ENCODE data around the gene SF3A2. TPM values are rescaled to one million over a fixed set of nuclear protein-coding genes. Genes with fewer than 3 reads are reported as not detected.

SF3A2 gene
- total and polyA plus RNA-seq, 4 donors = 23.8 to 64.9 (median 59.1) TPM

- ATAC-seq (ENCODE audit: low FRiP score) (no peak), DNase-seq (no peak)
- 81 to 88% methylated on average over 5 of the region's 5 CpGs for WGBS, 2 donors
- H3K36me3 ChIP-seq (ENCODE audit: control insufficient read depth in 1 of 2, insufficient read depth in 2 of 2, low read length in 1 of 2) = no peaks in the 10 kb centered on the region
- intact Hi-C loops (cut with DNase I) = no loop called here
- H3K4me1 ChIP-seq (ENCODE audit: control insufficient read depth in 1 of 2, insufficient read depth in 2 of 2, low read length in 2 of 2) = no peaks in the 10 kb centered on the region
- no peaks in the 10 kb centered on the region for H3K9me3 ChIP-seq (ENCODE audit: control insufficient read depth, low read length)
- H3K27ac ChIP-seq (ENCODE audit: low read depth in 1 of 2, low read length in 2 of 2) = no peak overlapping the region
- no peaks in the 10 kb centered on the region for H3K27me3 ChIP-seq (ENCODE audit: control insufficient read depth in 1 of 2, insufficient read depth in 2 of 2, low read length in 1 of 2)
- H3K4me3 ChIP-seq (ENCODE audit: low read length in 2 of 2) = no peak overlapping the region
These were observed 22.7 kb downstream of the SF3A2 start for GRCh38 chr19:2259336-2259735.

GRCh38 chr19:2260341-2260805 is 23.7 kb downstream of the SF3A2 start:
- no peaks in the 10 kb centered on the region for H3K9me3 ChIP-seq (ENCODE audit: control insufficient read depth, low read length)
- H3K27ac ChIP-seq (ENCODE audit: low read depth in 1 of 2, low read length in 2 of 2) = no peak overlapping the region
- H3K36me3 ChIP-seq (ENCODE audit: control insufficient read depth in 1 of 2, insufficient read depth in 2 of 2, low read length in 1 of 2) = no peaks in the 10 kb centered on the region
- H3K27me3 ChIP-seq (ENCODE audit: control insufficient read depth in 1 of 2, insufficient read depth in 2 of 2, low read length in 1 of 2) = no peaks in the 10 kb centered on the region
- intact Hi-C loops (cut with DNase I) = no loop called here
- no peak overlapping the region for H3K4me3 ChIP-seq (ENCODE audit: low read length in 2 of 2)
- WGBS, 2 donors = 79 to 83% methylated on average over 11 of the region's 11 CpGs
- no peak for DNase-seq
- ATAC-seq (ENCODE audit: low FRiP score) = no peak
- H3K4me1 ChIP-seq (ENCODE audit: control insufficient read depth in 1 of 2, insufficient read depth in 2 of 2, low read length in 2 of 2) = no peaks in the 10 kb centered on the region

- intact Hi-C loops (cut with DNase I) = no loop called here
- Histone ChIP-seq H3K4me1 (ENCODE audit: control insufficient read depth in 1 of 2, insufficient read depth in 2 of 2, low read length in 2 of 2) (no peaks in the 10 kb centered on the region), H3K9me3 (ENCODE audit: control insufficient read depth, low read length) (no peaks in the 10 kb centered on the region), H3K27me3 (ENCODE audit: control insufficient read depth in 1 of 2, insufficient read depth in 2 of 2, low read length in 1 of 2) (no peaks in the 10 kb centered on the region), H3K4me3 (ENCODE audit: low read length in 2 of 2) (no peak overlapping the region), H3K27ac (ENCODE audit: low read depth in 1 of 2, low read length in 2 of 2) (no peak overlapping the region), H3K36me3 (ENCODE audit: control insufficient read depth in 1 of 2, insufficient read depth in 2 of 2, low read length in 1 of 2) (no peaks in the 10 kb centered on the region)
- 66 to 69% methylated on average over 7 of the region's 7 CpGs for WGBS, 2 donors
- ATAC-seq (ENCODE audit: low FRiP score) (no peak), DNase-seq (no peak)
These were observed 25.0 kb downstream of the SF3A2 start for GRCh38 chr19:2261438-2262172.

- Histone ChIP-seq H3K4me1 (ENCODE audit: control insufficient read depth in 1 of 2, insufficient read depth in 2 of 2, low read length in 2 of 2) (no peaks in the 10 kb centered on the region), H3K36me3 (ENCODE audit: control insufficient read depth in 1 of 2, insufficient read depth in 2 of 2, low read length in 1 of 2) (no peaks in the 10 kb centered on the region), H3K9me3 (ENCODE audit: control insufficient read depth, low read length) (no peaks in the 10 kb centered on the region), H3K27ac (ENCODE audit: low read depth in 1 of 2, low read length in 2 of 2) (no peak overlapping the region), H3K27me3 (ENCODE audit: control insufficient read depth in 1 of 2, insufficient read depth in 2 of 2, low read length in 1 of 2) (no peaks in the 10 kb centered on the region), H3K4me3 (ENCODE audit: low read length in 2 of 2) (no peak overlapping the region)
- WGBS, 2 donors = 41 to 46% methylated on average over 18 of the region's 18 CpGs
- DNase-seq (peak; percentile 93 to 96), ATAC-seq (ENCODE audit: low FRiP score) (peak; percentile 34)
- intact Hi-C loops (cut with DNase I) = loop anchor here in 1 of 2 donors (5.0 kb wide), 2 partner anchors 61 to 1791 kb away; partner anchors contain the start of genes LSM7 and SPPL2B
These were observed 29.8 kb downstream of the SF3A2 start for GRCh38 chr19:2266183-2266993.

- 82 to 83% methylated on average over 4 of the region's 4 CpGs for WGBS, 2 donors
- Histone ChIP-seq H3K4me1 (ENCODE audit: control insufficient read depth in 1 of 2, insufficient read depth in 2 of 2, low read length in 2 of 2) (no peaks in the 10 kb centered on the region), H3K4me3 (ENCODE audit: low read length in 2 of 2) (no peak overlapping the region)
These were observed 31.8 kb downstream of the SF3A2 start for GRCh38 chr19:2268480-2268830.

GRCh38 chr19:2268861-2269243 is 32.2 kb downstream of the SF3A2 start:
- peak overlapping the region; percentile 43 to 45 for H3K4me3 ChIP-seq (ENCODE audit: low read length in 2 of 2)
- H3K27me3 ChIP-seq (ENCODE audit: control insufficient read depth in 1 of 2, insufficient read depth in 2 of 2, low read length in 1 of 2) = no peaks in the 10 kb centered on the region
- 2% methylated on average over 19 of the region's 19 CpGs for WGBS, 2 donors
- DNase-seq = no peak
- H3K27ac ChIP-seq (ENCODE audit: low read depth in 1 of 2, low read length in 2 of 2) = no peak overlapping the region
- intact Hi-C loops (cut with DNase I) = loop anchor here in 1 of 2 donors (2.0 to 5.0 kb wide), 3 partner anchors 58 to 1788 kb away; partner anchors contain the start of genes AP3D1, LSM7 and SPPL2B
- H3K4me1 ChIP-seq (ENCODE audit: control insufficient read depth in 1 of 2, insufficient read depth in 2 of 2, low read length in 2 of 2) = no peaks in the 10 kb centered on the region
- no peaks in the 10 kb centered on the region for H3K9me3 ChIP-seq (ENCODE audit: control insufficient read depth, low read length)
- no peak for ATAC-seq (ENCODE audit: low FRiP score)
- peaks cover 0 to 2% of the 10 kb centered on the region in 2 donors for H3K36me3 ChIP-seq (ENCODE audit: control insufficient read depth in 1 of 2, insufficient read depth in 2 of 2, low read length in 1 of 2)

More at GRCh38 chr19:2268480-2268830, 31.8 kb downstream of the SF3A2 start:
- Histone ChIP-seq H3K27me3 (ENCODE audit: control insufficient read depth in 1 of 2, insufficient read depth in 2 of 2, low read length in 1 of 2) (no peaks in the 10 kb centered on the region), H3K27ac (ENCODE audit: low read depth in 1 of 2, low read length in 2 of 2) (no peak overlapping the region), H3K36me3 (ENCODE audit: control insufficient read depth in 1 of 2, insufficient read depth in 2 of 2, low read length in 1 of 2) (peaks cover 0 to 2% of the 10 kb centered on the region in 2 donors), H3K9me3 (ENCODE audit: control insufficient read depth, low read length) (no peaks in the 10 kb centered on the region)
- ATAC-seq (ENCODE audit: low FRiP score) (no peak), DNase-seq (no peak)
- intact Hi-C loops (cut with DNase I) = loop anchor here in 1 of 2 donors (2.0 to 5.0 kb wide), 3 partner anchors 59 to 1789 kb away; partner anchors contain the start of genes AP3D1, LSM7 and SPPL2B

- H3K4me1 ChIP-seq (ENCODE audit: control insufficient read depth in 1 of 2, insufficient read depth in 2 of 2, low read length in 2 of 2) = no peaks in the 10 kb centered on the region
- 0 to 1% methylated on average over 74 to 103 of the region's 103 CpGs for WGBS, 2 donors
- peak; percentile 92 for ATAC-seq (ENCODE audit: low FRiP score)
- H3K4me3 ChIP-seq (ENCODE audit: low read length in 2 of 2) = peak overlapping the region; percentile 49 to 96
- no peaks in the 10 kb centered on the region for H3K9me3 ChIP-seq (ENCODE audit: control insufficient read depth, low read length)
- H3K27me3 ChIP-seq (ENCODE audit: control insufficient read depth in 1 of 2, insufficient read depth in 2 of 2, low read length in 1 of 2) = no peaks in the 10 kb centered on the region
- intact Hi-C loops (cut with DNase I) = loop anchor here (2.0 to 5.0 kb wide), 5 partner anchors 32 to 1788 kb away; partner anchors contain the start of genes AP3D1 (in 2 of the 2), LSM7 (in 1 of the 2), PLEKHJ1 (in 1 of the 2) and SF3A2 (in 1 of the 2)
- H3K27ac ChIP-seq (ENCODE audit: low read depth in 1 of 2, low read length in 2 of 2) = peak overlapping the region; percentile 83 to 93
- DNase-seq = peak; percentile 99
- H3K36me3 ChIP-seq (ENCODE audit: control insufficient read depth in 1 of 2, insufficient read depth in 2 of 2, low read length in 1 of 2) = peaks cover 0 to 2% of the 10 kb centered on the region in 2 donors
These were observed 32.9 kb downstream of the SF3A2 start for GRCh38 chr19:2269244-2270156.

- WGBS, 2 donors = 0 to 1% methylated on average over 21 to 30 of the region's 30 CpGs
- no peaks in the 10 kb centered on the region for H3K27me3 ChIP-seq (ENCODE audit: control insufficient read depth in 1 of 2, insufficient read depth in 2 of 2, low read length in 1 of 2)
- no peaks in the 10 kb centered on the region for H3K9me3 ChIP-seq (ENCODE audit: control insufficient read depth, low read length)
- no peaks in the 10 kb centered on the region for H3K4me1 ChIP-seq (ENCODE audit: control insufficient read depth in 1 of 2, insufficient read depth in 2 of 2, low read length in 2 of 2)
- DNase-seq (peak in 1 of 2 donors; percentile 89), ATAC-seq (ENCODE audit: low FRiP score) (peak; percentile 45)
- peak overlapping the region; percentile 49 to 96 for H3K4me3 ChIP-seq (ENCODE audit: low read length in 2 of 2)
- peak overlapping the region; percentile 83 to 93 for H3K27ac ChIP-seq (ENCODE audit: low read depth in 1 of 2, low read length in 2 of 2)
- peaks cover 0 to 2% of the 10 kb centered on the region in 2 donors for H3K36me3 ChIP-seq (ENCODE audit: control insufficient read depth in 1 of 2, insufficient read depth in 2 of 2, low read length in 1 of 2)
- intact Hi-C loops (cut with DNase I) = loop anchor here in 1 of 2 donors (5.0 kb wide), 2 partner anchors 33 to 118 kb away; partner anchors contain the start of genes AP3D1, PLEKHJ1 and SF3A2
These were observed 33.5 kb downstream of the SF3A2 start for GRCh38 chr19:2270157-2270422.

Measured in aorta (tissue), 5 donors.